ENCODE measurements around the gene PCNX1.
"Not testable (repeated sequence)": the region's sequence is repeated elsewhere in the genome, so short reads cannot be mapped to it uniquely, and the experiment has no call there.

The PCNX1 gene

GRCh38 chr14:70999117-70999516, 91.9 kb downstream of the PCNX1 start:
- DNase-seq (ENCODE audit: low read depth, low spot score): peak; percentile 63
- H3K4me3 ChIP-seq (ENCODE audit: low read length): no peak overlapping the region

GRCh38 chr14:71000091-71000490, 92.8 kb downstream of the PCNX1 start:
- DNase-seq (ENCODE audit: low read depth, low spot score): no peak
- no peak overlapping the region for H3K4me3 ChIP-seq (ENCODE audit: low read length)

- DNase-seq (ENCODE audit: low read depth, low spot score): no peak
- H3K4me3 ChIP-seq (ENCODE audit: low read length): no peak overlapping the region
Observed at GRCh38 chr14:71001742-71002141, 94.5 kb downstream of the PCNX1 start.

- H3K4me3 ChIP-seq (ENCODE audit: low read length): no peak overlapping the region
- no peak for DNase-seq (ENCODE audit: low read depth, low spot score)
Observed at GRCh38 chr14:71003156-71003555, 95.9 kb downstream of the PCNX1 start.

GRCh38 chr14:71004481-71004880, 97.2 kb downstream of the PCNX1 start:
- DNase-seq (ENCODE audit: low read depth, low spot score): no peak
- H3K4me3 ChIP-seq (ENCODE audit: low read length): no peak overlapping the region

- H3K4me3 ChIP-seq (ENCODE audit: low read length): no peak overlapping the region
- no peak for DNase-seq (ENCODE audit: low read depth, low spot score)
Observed at GRCh38 chr14:71005076-71005475, 97.8 kb downstream of the PCNX1 start.

GRCh38 chr14:71006200-71006563, 98.9 kb downstream of the PCNX1 start:
- H3K4me3 ChIP-seq (ENCODE audit: low read length): no peak overlapping the region
- DNase-seq (ENCODE audit: low read depth, low spot score): no peak

- no peak for DNase-seq (ENCODE audit: low read depth, low spot score)
- no peak overlapping the region for H3K4me3 ChIP-seq (ENCODE audit: low read length)
Observed at GRCh38 chr14:71011479-71011878, 104.2 kb downstream of the PCNX1 start.

GRCh38 chr14:71012888-71013287, 105.6 kb downstream of the PCNX1 start:
- H3K4me3 ChIP-seq (ENCODE audit: low read length): no peak overlapping the region
- DNase-seq (ENCODE audit: low read depth, low spot score): no peak

GRCh38 chr14:71013551-71014192, 106.4 kb downstream of the PCNX1 start:
- no peak for DNase-seq (ENCODE audit: low read depth, low spot score)
- no peak overlapping the region for H3K4me3 ChIP-seq (ENCODE audit: low read length)

GRCh38 chr14:71019917-71020316, 112.7 kb downstream of the PCNX1 start:
- DNase-seq (ENCODE audit: low read depth, low spot score); H3K4me3 ChIP-seq (ENCODE audit: low read length): not testable (repeated sequence)

- DNase-seq (ENCODE audit: low read depth, low spot score): no peak
- H3K4me3 ChIP-seq (ENCODE audit: low read length): no peak overlapping the region
Observed at GRCh38 chr14:71021347-71022011, 114.2 kb downstream of the PCNX1 start.

- DNase-seq (ENCODE audit: low read depth, low spot score): no peak
- no peak overlapping the region for H3K4me3 ChIP-seq (ENCODE audit: low read length)
Observed at GRCh38 chr14:71022012-71022869, 115.0 kb downstream of the PCNX1 start.

GRCh38 chr14:71022939-71023338, 115.7 kb downstream of the PCNX1 start:
- H3K4me3 ChIP-seq (ENCODE audit: low read length): no peak overlapping the region
- no peak for DNase-seq (ENCODE audit: low read depth, low spot score)

- no peak overlapping the region for H3K4me3 ChIP-seq (ENCODE audit: low read length)
- no peak for DNase-seq (ENCODE audit: low read depth, low spot score)
Observed at GRCh38 chr14:71029236-71029781, 122.0 kb downstream of the PCNX1 start.

GRCh38 chr14:71031000-71031399, 123.7 kb downstream of the PCNX1 start:
- no peak for DNase-seq (ENCODE audit: low read depth, low spot score)
- no peak overlapping the region for H3K4me3 ChIP-seq (ENCODE audit: low read length)

- no peak overlapping the region for H3K4me3 ChIP-seq (ENCODE audit: low read length)
- DNase-seq (ENCODE audit: low read depth, low spot score): no peak
Observed at GRCh38 chr14:71036433-71036832, 129.2 kb downstream of the PCNX1 start.

GRCh38 chr14:71048393-71048792, 141.1 kb downstream of the PCNX1 start:
- no peak for DNase-seq (ENCODE audit: low read depth, low spot score)
- no peak overlapping the region for H3K4me3 ChIP-seq (ENCODE audit: low read length)

GRCh38 chr14:71049435-71050133, 142.3 kb downstream of the PCNX1 start:
- no peak overlapping the region for H3K4me3 ChIP-seq (ENCODE audit: low read length)

More at GRCh38 chr14:71049435-71050133, 142.3 kb downstream of the PCNX1 start:
- no peak for DNase-seq (ENCODE audit: low read depth, low spot score)
